Ovary (tissue), 3 donors: ENCODE results near the gene XYLT1.

Experiments used
- CTCF ChIP-seq, 3 donors: fragments of 450-650 bp in 2 of 3; fragments of 200-600 bp in 1 of 3; IDR thresholded peaks; one replicate each; pipeline versions ENCODE4 v1.5.1 to v1.8.0; 2016 to 2022; ENCODE audit warnings: antibody characterized with exemption in 3 of 3, mild to moderate bottlenecking in 1 of 3
- EP300 ChIP-seq: sonication (generic); formaldehyde crosslinking; IDR thresholded peaks from one replicate; pipeline ENCODE4 v1.6.1; 2017; ENCODE audit warnings: antibody characterized with exemption
- POLR2A ChIP-seq: fragments of 450-650 bp; IDR thresholded peaks from one replicate; pipeline ENCODE4 v1.6.1; 2017; ENCODE audit warnings: antibody characterized with exemption, mild to moderate bottlenecking, moderate library complexity
- donor health status: DM: no; HTN: no; CAD: no.

GRCh38 chr16:17476414-17477259, 5.9 kb upstream of the XYLT1 start:
- peak in 1 of 3 donors; percentile 25 for TF ChIP-seq CTCF (IDR thresholded peaks at IDR 0.05)
- no peak for TF ChIP-seq EP300
- TF ChIP-seq POLR2A = no peak
